Fibroblast of lung (primary cell): ENCODE data around the gene CACNB4.

Experiments used
- EZH2 ChIP-seq: IDR thresholded peaks from 2 replicates; pipeline ENCODE4 v1.5.1; 2012; ENCODE audit warnings: low read length, control low read depth, mild to moderate bottlenecking; ENCODE audit errors: missing control alignments
- TF ChIP-seq, protein P1 (sequence below), 2 donors: IDR thresholded peaks in 1 of 2; conservative IDR thresholded peaks in 1 of 2; 1 replicate in 1 of 2; 2 replicates in 1 of 2; pipeline ENCODE4 v1.5.1; 2011 to 2012; ENCODE audit warnings: low read length in 2 of 2, control low read depth in 1 of 2, inconsistent platforms in 1 of 2, low read depth in 1 of 2, mild to moderate bottlenecking in 1 of 2

DNA sequence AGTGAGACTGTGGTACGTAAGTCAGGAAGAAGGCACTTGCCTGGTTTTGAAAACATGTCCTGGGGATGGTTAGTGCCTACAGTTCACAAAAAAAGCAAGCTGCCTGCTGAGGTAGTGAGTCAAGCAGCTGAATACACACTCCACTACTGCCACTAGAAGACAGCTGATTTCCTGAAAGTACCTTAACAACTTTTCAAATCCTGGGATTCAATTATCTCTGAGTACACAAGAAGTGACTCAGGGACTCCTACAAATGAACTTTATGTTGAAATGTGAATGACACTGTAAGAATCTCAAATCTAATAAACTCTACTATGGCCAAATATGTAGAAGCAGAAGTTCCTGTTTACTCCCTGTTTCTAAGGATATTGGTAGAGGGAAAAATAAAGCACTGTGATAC lies 212.6 kb downstream of the CACNB4 start:
- TF ChIP-seq, protein P1, sequence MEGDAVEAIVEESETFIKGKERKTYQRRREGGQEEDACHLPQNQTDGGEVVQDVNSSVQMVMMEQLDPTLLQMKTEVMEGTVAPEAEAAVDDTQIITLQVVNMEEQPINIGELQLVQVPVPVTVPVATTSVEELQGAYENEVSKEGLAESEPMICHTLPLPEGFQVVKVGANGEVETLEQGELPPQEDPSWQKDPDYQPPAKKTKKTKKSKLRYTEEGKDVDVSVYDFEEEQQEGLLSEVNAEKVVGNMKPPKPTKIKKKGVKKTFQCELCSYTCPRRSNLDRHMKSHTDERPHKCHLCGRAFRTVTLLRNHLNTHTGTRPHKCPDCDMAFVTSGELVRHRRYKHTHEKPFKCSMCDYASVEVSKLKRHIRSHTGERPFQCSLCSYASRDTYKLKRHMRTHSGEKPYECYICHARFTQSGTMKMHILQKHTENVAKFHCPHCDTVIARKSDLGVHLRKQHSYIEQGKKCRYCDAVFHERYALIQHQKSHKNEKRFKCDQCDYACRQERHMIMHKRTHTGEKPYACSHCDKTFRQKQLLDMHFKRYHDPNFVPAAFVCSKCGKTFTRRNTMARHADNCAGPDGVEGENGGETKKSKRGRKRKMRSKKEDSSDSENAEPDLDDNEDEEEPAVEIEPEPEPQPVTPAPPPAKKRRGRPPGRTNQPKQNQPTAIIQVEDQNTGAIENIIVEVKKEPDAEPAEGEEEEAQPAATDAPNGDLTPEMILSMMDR (conservative IDR thresholded peaks at IDR 0.05 in 1 of 2, IDR thresholded peaks at IDR 0.05 in 1 of 2; ENCODE audit: low read depth in 1 of 2, low read length in 2 of 2): no peak
- TF ChIP-seq EZH2: no peak
